Liver (tissue), 9 donors: ENCODE measurements around the gene LSAMP. TPM values are rescaled to one million over a fixed set of nuclear protein-coding genes. Genes with fewer than 3 reads are reported as not detected.

ENCODE experiments used
- DNase-seq: peaks from one replicate; pipeline ENCODE4 v3.0.0-alpha.2; 2017; ENCODE audit warnings: low spot score
- H3K27ac ChIP-seq, 2 donors: one replicate each; pipeline ENCODE4 v1.7.0; 2013; ENCODE audit warnings: inconsistent platforms in 2 of 2, low read length in 2 of 2, control low read depth in 1 of 2, low read depth in 1 of 2, mild to moderate bottlenecking in 1 of 2
- H3K27me3 ChIP-seq, 4 donors: one replicate each; pipeline versions ENCODE4 v1.6.1 to v1.7.0; 2013; ENCODE audit warnings: low read length in 3 of 4, inconsistent platforms in 1 of 4, mild to moderate bottlenecking in 1 of 4, moderate library complexity in 1 of 4; ENCODE audit not compliant: control insufficient read depth in 4 of 4, insufficient read depth in 4 of 4
- H3K36me3 ChIP-seq, 4 donors: one replicate each; pipeline versions ENCODE4 v1.6.1 to v1.7.0; 2013; ENCODE audit warnings: low read length in 3 of 4, mild to moderate bottlenecking in 3 of 4, low read depth in 1 of 4, moderate library complexity in 1 of 4; ENCODE audit not compliant: control insufficient read depth in 4 of 4, insufficient read depth in 3 of 4
- H3K4me1 ChIP-seq, 4 donors: one replicate each; pipeline versions ENCODE4 v1.6.1 to v1.7.0; 2013; ENCODE audit warnings: low read length in 3 of 4, mild to moderate bottlenecking in 3 of 4, moderate library complexity in 1 of 4; ENCODE audit not compliant: control insufficient read depth in 4 of 4, insufficient read depth in 4 of 4
- H3K4me3 ChIP-seq, 3 donors: one replicate each; pipeline versions ENCODE4 v1.6.1 to v1.7.0; 2013; ENCODE audit warnings: low read length in 3 of 3, control low read depth in 1 of 3, low read depth in 1 of 3, mild to moderate bottlenecking in 1 of 3
- H3K9ac ChIP-seq, 2 donors: one replicate each; pipeline ENCODE4 v1.7.0; 2013; ENCODE audit warnings: low read length in 2 of 2, mild to moderate bottlenecking in 2 of 2, moderate library complexity in 2 of 2, control low read depth in 1 of 2, low read depth in 1 of 2
- H3K9me3 ChIP-seq, 4 donors: one replicate each; pipeline versions ENCODE4 v1.6.1 to v1.7.0; 2013; ENCODE audit warnings: low read length in 3 of 4; ENCODE audit not compliant: control insufficient read depth in 4 of 4
- CTCF ChIP-seq: fragments of 150-350 bp; IDR thresholded peaks from 2 replicates; pipeline ENCODE4 v1.5.1; 2017; ENCODE audit warnings: improper control_type of control experiment, low read depth, low read length; ENCODE audit not compliant: missing input control
- EGR1 ChIP-seq, 2 donors: IDR thresholded peaks; 2 replicates each; pipeline ENCODE4 v1.6.1; 2016 to 2018; ENCODE audit warnings: antibody characterized with exemption in 2 of 2, low read depth in 2 of 2
- FOXA1 ChIP-seq: IDR thresholded peaks from 2 replicates; pipeline ENCODE4 v1.6.1; 2016; ENCODE audit warnings: antibody characterized with exemption
- FOXA2 ChIP-seq: IDR thresholded peaks from 2 replicates; pipeline ENCODE4 v1.6.1; 2016; ENCODE audit warnings: antibody characterized with exemption
- GABPA ChIP-seq, 2 donors: IDR thresholded peaks in 1 of 2; conservative IDR thresholded peaks in 1 of 2; 2 replicates each; pipeline ENCODE4 v1.6.1; 2016; ENCODE audit warnings: antibody characterized with exemption in 2 of 2, mild to moderate bottlenecking in 1 of 2, moderate library complexity in 1 of 2
- HNF4A ChIP-seq, 2 donors: conservative IDR thresholded peaks; 2 replicates each; pipeline ENCODE4 v1.6.1; 2016; ENCODE audit warnings: antibody characterized with exemption in 2 of 2, mild to moderate bottlenecking in 2 of 2
- HNF4G ChIP-seq: IDR thresholded peaks from 2 replicates; pipeline ENCODE4 v1.6.1; 2016; ENCODE audit warnings: antibody characterized with exemption
- JUND ChIP-seq, 2 donors: IDR thresholded peaks; 2 replicates each; pipeline ENCODE4 v1.6.1; 2016; ENCODE audit warnings: antibody characterized with exemption in 2 of 2
- NR2F2 ChIP-seq: IDR thresholded peaks from 2 replicates; pipeline ENCODE4 v1.6.1; 2016; ENCODE audit warnings: antibody characterized with exemption
- RAD21 ChIP-seq, 2 donors: IDR thresholded peaks; 2 replicates each; pipeline ENCODE4 v1.6.1; 2016; ENCODE audit warnings: antibody characterized with exemption in 2 of 2, mild to moderate bottlenecking in 2 of 2
- SP1 ChIP-seq: IDR thresholded peaks from 2 replicates; pipeline ENCODE4 v1.6.1; 2018; ENCODE audit warnings: antibody characterized with exemption, mild to moderate bottlenecking
- TAF1 ChIP-seq: conservative IDR thresholded peaks from 2 replicates; pipeline ENCODE4 v1.6.1; 2016; ENCODE audit warnings: antibody characterized with exemption, mild to moderate bottlenecking
- YY1 ChIP-seq: IDR thresholded peaks from 2 replicates; pipeline ENCODE4 v1.6.1; 2016; ENCODE audit warnings: antibody characterized with exemption, mild to moderate bottlenecking
- WGBS: extraction: QIAGEN DNeasy Blood & Tissue Kit; methylation state at CpG from one replicate; pipeline ENCODE4 v1.1.7; 2013; 5-methylcytosine and 5-hydroxymethylcytosine counted together
- polyA plus RNA-seq, 2 donors: library from polyadenylated mRNA; stranded (reverse) in 1 of 2; unstranded in 1 of 2; fragments of 200-250 nt in 1 of 2; fragments of >200 nt in 1 of 2; fragmentation: Nextera tagmentation in 1 of 2; extraction: Ambion mirVana in 1 of 2; gene quantifications; one replicate each; pipeline versions ENCODE4 v1.2.1 to v1.2.3, GENCODE V29; 2013 to 2015
- total RNA-seq, 2 donors: library from RNA; depleted of rRNA; stranded (reverse); fragments of >200 nt; gene quantifications; one replicate each; pipeline ENCODE4 v1.2.3, GENCODE V29; 2014
- TF ChIP-seq, protein P1 (sequence below): IDR thresholded peaks from 2 replicates; pipeline ENCODE4 v1.6.1; 2016; ENCODE audit warnings: antibody characterized with exemption
- TF ChIP-seq, protein P2 (sequence below): IDR thresholded peaks from 2 replicates; pipeline ENCODE4 v1.6.1; 2016; ENCODE audit warnings: antibody characterized with exemption, mild to moderate bottlenecking
- donor health status: healthy.
- donor health status: healthy.
- donor health status: healthy.
- donor health status: healthy.
- donor health status: healthy.

LSAMP gene
- total and polyA plus RNA-seq, 4 donors, result 0.01 to 0.17 (median 0.06) TPM

DNA sequence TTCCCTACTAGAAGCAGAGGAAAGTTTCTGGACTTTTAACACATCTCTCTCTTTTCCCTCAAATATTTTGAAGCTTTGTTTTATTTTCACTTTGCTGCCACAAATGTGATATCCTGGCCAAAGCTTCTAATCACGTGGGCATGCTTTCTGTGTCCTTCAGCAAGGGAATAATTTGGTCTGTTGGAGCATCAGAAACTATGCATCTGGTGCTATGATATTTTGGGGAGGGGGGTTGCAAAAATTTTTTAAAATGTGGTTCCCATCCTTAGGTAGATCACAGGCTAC lies 567.7 kb downstream of the LSAMP start:
- H3K4me1 ChIP-seq, result peaks cover 0 to 2% (median 0%) of the 10 kb centered on the region in 4 donors
- 28% methylated on average over 1 of the region's 1 CpG for WGBS
- H3K9me3 ChIP-seq, result no peaks in the 10 kb centered on the region
- H3K27me3 ChIP-seq, result peaks cover 0 to 3% (median 0%) of the 10 kb centered on the region in 4 donors
- TF ChIP-seq HNF4A (conservative IDR thresholded peaks at IDR 0.05) (no peak), FOXA2 (no peak), SP1 (no peak), NR2F2 (no peak), JUND (IDR thresholded peaks at IDR 0.05) (no peak), HNF4G (no peak), FOXA1 (no peak), CTCF (no peak), YY1 (no peak), GABPA (IDR thresholded peaks at IDR 0.05 in 1 of 2, conservative IDR thresholded peaks at IDR 0.05 in 1 of 2) (no peak), EGR1 (IDR thresholded peaks at IDR 0.05; ENCODE audit: low read depth in 2 of 2) (no peak)
- TF ChIP-seq, protein P1, sequence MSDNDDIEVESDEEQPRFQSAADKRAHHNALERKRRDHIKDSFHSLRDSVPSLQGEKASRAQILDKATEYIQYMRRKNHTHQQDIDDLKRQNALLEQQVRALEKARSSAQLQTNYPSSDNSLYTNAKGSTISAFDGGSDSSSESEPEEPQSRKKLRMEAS, result no peak
- TF ChIP-seq, protein P2, sequence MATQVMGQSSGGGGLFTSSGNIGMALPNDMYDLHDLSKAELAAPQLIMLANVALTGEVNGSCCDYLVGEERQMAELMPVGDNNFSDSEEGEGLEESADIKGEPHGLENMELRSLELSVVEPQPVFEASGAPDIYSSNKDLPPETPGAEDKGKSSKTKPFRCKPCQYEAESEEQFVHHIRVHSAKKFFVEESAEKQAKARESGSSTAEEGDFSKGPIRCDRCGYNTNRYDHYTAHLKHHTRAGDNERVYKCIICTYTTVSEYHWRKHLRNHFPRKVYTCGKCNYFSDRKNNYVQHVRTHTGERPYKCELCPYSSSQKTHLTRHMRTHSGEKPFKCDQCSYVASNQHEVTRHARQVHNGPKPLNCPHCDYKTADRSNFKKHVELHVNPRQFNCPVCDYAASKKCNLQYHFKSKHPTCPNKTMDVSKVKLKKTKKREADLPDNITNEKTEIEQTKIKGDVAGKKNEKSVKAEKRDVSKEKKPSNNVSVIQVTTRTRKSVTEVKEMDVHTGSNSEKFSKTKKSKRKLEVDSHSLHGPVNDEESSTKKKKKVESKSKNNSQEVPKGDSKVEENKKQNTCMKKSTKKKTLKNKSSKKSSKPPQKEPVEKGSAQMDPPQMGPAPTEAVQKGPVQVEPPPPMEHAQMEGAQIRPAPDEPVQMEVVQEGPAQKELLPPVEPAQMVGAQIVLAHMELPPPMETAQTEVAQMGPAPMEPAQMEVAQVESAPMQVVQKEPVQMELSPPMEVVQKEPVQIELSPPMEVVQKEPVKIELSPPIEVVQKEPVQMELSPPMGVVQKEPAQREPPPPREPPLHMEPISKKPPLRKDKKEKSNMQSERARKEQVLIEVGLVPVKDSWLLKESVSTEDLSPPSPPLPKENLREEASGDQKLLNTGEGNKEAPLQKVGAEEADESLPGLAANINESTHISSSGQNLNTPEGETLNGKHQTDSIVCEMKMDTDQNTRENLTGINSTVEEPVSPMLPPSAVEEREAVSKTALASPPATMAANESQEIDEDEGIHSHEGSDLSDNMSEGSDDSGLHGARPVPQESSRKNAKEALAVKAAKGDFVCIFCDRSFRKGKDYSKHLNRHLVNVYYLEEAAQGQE, result no peak
- no peak overlapping the region for H3K9ac ChIP-seq
- no peak for DNase-seq
- no peaks in the 10 kb centered on the region for H3K36me3 ChIP-seq
- H3K4me3 ChIP-seq, result no peak overlapping the region
- H3K27ac ChIP-seq, result no peak overlapping the region

DNA sequence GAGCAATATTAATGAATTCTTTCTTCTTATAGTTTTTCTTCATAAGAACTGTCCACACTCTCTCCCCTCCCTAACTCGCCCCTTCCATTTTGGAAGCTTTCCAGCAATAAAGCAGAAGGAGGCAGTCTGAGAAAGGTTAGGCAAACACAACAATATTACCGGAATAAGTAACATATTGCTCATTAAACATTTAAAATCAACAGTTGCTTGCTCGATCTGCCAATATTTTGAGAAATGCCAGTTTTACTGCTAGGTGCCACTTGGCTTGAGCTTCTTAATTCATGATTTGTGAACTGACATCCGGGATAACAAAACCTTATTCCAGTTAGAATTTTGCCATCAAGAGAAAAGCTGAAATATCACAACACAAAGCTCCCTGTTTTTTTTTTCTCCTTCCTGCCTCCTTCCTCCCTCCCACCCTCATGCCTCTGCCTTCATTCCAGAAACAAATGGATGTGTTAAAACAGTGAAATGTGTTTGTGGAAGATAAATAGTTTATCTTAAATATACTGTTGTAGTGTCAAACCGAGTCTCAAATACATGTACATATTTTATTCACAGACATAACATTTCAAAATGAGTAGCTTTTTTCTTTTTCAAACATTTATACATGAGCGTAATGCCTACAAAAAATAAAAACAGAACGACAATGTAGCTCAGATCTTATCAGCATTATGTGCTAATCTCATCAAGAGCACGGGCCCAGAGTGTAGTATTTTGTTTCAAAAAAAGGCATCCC lies 568.2 kb downstream of the LSAMP start:
- peaks cover 0 to 2% (median 0%) of the 10 kb centered on the region in 4 donors for H3K4me1 ChIP-seq
- no peaks in the 10 kb centered on the region for H3K36me3 ChIP-seq
- WGBS, result 24% methylated on average over 8 of the region's 8 CpGs
- no peaks in the 10 kb centered on the region for H3K9me3 ChIP-seq
- H3K9ac ChIP-seq, result no peak overlapping the region
- TF ChIP-seq CTCF (no peak), EGR1 (IDR thresholded peaks at IDR 0.05; ENCODE audit: low read depth in 2 of 2) (no peak), TAF1 (no peak), NR2F2 (no peak), HNF4A (conservative IDR thresholded peaks at IDR 0.05) (no peak), JUND (IDR thresholded peaks at IDR 0.05) (no peak), YY1 (no peak), RAD21 (IDR thresholded peaks at IDR 0.05) (no peak), SP1 (no peak), HNF4G (no peak), FOXA1 (no peak)
- TF ChIP-seq, protein P2, result no peak
- DNase-seq, result no peak
- H3K27ac ChIP-seq, result no peak overlapping the region
- H3K27me3 ChIP-seq, result peaks cover 0 to 3% (median 0%) of the 10 kb centered on the region in 4 donors
- H3K4me3 ChIP-seq, result no peak overlapping the region
